ENCODE data around the gene C16orf90.

DNA sequence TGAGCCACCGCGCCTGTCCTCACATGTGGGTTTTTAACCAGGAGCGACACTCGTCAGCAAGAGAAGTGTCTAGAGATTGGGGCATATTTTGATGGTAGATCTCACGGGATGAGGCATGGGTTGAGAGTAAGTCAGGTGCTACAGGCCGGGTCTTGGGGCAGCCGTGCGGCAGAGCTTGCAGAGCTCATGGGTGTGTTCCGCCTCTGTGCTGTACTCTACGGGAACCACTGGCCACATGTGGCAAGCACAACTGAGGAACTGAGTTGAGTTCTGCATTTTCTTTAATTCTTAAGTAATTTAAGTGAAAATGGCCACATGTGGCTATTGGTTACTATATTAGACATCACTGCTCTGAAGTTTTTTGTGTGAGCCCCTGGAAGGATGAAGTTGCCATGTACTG, 15.1 kb upstream of the C16orf90 start:
- TF ChIP-seq, protein P1, sequence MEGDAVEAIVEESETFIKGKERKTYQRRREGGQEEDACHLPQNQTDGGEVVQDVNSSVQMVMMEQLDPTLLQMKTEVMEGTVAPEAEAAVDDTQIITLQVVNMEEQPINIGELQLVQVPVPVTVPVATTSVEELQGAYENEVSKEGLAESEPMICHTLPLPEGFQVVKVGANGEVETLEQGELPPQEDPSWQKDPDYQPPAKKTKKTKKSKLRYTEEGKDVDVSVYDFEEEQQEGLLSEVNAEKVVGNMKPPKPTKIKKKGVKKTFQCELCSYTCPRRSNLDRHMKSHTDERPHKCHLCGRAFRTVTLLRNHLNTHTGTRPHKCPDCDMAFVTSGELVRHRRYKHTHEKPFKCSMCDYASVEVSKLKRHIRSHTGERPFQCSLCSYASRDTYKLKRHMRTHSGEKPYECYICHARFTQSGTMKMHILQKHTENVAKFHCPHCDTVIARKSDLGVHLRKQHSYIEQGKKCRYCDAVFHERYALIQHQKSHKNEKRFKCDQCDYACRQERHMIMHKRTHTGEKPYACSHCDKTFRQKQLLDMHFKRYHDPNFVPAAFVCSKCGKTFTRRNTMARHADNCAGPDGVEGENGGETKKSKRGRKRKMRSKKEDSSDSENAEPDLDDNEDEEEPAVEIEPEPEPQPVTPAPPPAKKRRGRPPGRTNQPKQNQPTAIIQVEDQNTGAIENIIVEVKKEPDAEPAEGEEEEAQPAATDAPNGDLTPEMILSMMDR (IDR thresholded peaks at IDR 0.05) = no peak
- TF ChIP-seq ZFX (IDR thresholded peaks at IDR 0.05; ENCODE audit: borderline replicate concordance) = no peak

Data from 22Rv1 (cell line).